GM08714 (cell line): ENCODE results near the gene ATP5F1D.
A peak's percentile ranks its signal among the peaks of the same experiment; 100 is the strongest.

Experiments
- H3K4me3 ChIP-seq: fragments of 200-500 bp; sonication (Bioruptor generic); 2 replicates; pipeline ENCODE4 v1.5.1; 2014; ENCODE audit warnings: mild to moderate bottlenecking, low read length, inconsistent platforms
- ZNF274 ChIP-seq: IDR thresholded peaks from 2 replicates; pipeline ENCODE4 v1.6.1; 2012; ENCODE audit warnings: mild to moderate bottlenecking, low read depth, low read length

ATP5F1D gene

DNA sequence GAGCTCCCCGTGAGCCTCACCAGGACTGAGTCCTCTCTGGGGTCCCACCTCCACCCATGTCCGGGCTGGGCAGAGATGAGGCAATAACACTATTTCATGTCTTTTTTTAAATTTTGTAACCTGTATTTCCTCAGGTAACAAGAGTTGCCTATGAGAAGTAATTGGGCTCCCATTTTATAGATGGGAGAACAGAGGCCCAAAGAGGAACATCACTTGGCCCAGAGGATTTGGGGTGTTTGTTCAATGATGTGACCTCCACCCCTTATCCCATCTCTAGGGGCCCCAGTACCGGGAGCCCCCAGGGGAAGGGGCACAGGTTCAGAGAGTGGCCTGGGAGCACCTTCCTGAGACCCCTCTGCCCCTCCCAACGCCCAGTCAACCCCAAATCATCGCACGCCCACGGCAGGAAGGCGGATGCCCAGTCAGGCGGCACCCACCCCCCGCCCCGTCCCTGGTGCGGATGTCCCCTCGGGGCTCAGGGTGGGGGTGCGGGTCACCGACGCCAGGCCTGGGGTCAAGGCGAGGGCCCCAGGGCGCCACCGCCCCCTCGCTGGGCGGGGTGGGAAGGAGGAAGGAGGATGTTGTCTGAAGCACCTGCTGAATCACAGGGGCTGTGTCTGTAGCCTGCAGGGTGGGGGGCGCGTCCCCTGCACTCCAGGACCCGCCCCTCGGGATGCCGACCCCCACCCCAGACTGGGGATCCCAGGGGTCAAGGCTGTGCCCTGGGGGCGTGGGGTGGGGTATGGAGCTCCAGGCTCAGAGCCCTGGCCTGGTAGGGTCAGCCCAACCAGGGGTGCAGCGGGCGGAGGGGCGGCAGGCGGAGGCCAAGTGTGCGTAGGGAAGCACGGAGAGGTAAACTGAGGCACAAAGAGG is 18.6 kb downstream of the ATP5F1D start:
- peak overlapping the region; percentile 25; the same call in 1 of the 2 replicates for H3K4me3 ChIP-seq
- TF ChIP-seq ZNF274: no peak

DNA sequence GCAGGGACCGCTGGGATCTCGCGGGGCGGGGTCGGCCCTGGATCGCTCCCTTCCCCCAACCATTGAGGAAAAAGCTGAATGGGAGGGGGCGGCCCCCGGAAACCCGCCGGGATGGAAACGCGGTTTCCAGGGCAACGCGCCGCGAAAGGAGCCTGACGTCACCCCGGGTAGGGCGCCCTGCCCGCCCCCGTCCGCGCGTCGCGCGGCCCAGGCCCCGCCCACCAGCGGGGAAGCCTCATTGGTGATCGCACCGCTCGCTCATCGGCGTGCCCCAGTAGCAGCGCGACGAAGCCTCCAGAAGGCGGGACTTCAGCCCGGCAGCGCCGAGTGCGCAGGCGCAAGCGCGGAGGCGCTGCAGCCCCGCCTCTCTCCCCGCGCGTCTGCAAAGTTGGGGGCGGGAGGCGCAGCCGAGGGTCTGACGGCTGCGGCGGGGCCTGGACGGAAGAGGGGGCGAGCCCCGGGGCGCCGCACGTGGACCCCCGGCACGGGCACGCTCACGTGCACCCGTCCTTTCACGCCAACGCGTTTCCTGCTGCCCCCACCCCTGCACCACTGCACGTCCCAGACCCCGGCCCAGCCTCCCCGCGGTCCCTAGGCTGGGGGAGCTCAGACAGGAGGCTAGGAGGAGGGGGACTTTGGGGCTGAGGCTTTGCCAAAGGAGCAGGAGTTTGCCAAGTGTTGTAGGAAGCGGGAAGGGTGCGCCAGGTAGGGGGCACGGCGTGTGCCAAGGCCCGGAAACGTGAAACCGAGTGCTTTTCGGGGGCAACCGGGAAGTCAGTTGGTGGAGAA is 19.4 kb downstream of the ATP5F1D start:
- TF ChIP-seq ZNF274: no peak
- peak overlapping the region; percentile 73; the same call in 1 of the 2 replicates for H3K4me3 ChIP-seq

DNA sequence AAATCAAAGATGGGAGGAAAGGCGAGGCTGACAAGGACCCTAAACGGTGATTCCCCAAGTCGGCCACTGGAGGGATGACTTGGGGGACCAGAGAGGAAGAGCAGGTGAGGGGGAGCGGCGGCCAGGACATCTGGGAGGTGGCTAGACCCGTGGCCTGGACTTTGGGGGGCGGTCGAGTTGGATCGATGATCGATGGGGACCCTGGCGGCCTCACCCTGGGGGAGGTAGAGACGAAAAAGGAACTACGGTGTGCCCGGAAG is 19.9 kb downstream of the ATP5F1D start:
- TF ChIP-seq ZNF274: no peak
- peak overlapping the region; percentile 73; the same call in 1 of the 2 replicates for H3K4me3 ChIP-seq

DNA sequence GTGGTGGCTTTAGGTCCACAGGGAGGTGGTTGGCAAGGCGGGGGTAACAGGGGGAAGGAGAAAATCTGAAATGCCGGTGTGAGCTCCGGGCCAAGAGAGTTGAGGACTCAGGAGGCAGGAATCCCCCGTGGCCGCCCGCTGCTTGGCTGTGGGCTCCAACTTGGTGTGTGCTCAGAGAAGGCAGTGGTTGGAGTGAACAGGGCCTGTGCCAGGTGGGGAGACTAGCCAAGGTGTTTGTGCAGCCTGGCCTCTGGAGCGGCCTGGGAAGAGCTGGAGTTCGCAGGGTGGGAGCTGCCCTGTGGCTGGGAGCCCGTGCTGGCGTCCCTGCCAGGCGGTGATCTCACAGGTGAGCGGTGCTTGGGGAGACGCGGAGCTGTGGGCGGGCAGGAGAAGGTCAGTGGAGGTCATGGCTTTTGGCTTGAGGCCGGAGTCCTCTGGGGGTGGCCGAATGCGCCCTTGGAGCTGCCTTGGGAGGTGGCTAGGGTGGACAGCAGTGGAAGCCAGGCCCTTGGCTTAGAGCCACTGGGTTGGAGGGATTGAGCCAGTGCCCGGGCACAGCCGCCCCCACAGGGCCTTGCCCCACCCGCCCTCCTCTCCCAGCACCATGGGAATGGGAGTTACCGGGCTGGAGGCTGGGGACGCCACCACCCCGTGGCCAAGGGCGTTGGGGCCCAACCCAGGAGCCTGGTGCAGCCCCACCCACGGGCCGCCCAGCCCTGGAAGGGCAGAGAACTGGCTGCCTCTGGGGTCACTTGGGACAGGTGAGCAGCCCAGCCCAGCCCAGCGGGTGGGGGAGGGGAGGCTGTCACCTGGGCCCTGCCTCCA is 20.5 kb downstream of the ATP5F1D start:
- H3K4me3 ChIP-seq: peak overlapping the region; percentile 73; the same call in 1 of the 2 replicates
- no peak for TF ChIP-seq ZNF274

DNA sequence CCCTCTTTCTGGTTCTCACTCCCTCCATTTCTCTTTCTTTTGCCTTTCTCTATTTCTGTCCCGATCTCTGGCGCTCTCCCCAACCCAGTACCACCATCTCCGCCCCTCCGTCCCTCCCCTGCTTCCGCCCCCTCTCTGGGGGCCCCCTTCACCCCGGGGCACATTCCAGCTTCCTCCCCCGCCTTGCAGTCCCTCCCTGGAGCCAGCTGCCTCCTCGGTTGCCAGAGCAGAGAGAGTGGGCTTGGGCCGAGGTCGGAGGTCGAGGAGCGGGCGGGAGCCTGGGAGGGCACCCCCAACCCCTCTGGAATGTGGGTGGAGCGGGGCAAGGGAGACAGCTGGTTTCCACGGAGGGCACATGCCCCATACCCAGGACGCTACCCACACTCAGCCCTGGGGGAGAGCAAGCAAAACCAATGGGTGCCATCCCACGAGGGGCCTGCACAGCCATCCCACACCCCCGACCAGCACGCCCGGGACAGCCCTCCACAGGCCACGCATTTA is 21.1 kb downstream of the ATP5F1D start:
- H3K4me3 ChIP-seq: peak overlapping the region; percentile 73; the same call in 1 of the 2 replicates

DNA sequence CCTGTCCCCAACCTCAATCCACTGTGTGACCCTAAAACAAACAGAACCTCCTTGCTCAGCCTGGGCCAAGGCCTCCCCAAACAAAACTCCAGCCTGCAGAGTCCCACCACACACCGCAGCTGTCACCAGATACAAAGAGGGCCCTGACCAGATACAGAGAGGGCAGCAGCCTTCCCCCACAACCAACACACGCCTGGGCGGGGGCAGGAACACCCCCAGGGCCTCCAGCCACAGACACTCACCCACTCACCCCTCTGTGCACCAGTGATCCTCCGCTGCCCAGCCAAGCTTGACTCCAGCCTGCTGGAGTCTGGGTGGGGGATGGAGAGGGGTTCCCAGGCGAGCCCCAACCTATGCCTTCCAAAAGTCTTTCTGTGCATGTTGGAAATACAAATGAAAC is 21.6 kb downstream of the ATP5F1D start:
- no peak for TF ChIP-seq ZNF274
- no peak overlapping the region for H3K4me3 ChIP-seq

More for the DNA sequence above, 21.1 kb downstream of the ATP5F1D start:
- no peak for TF ChIP-seq ZNF274

DNA sequence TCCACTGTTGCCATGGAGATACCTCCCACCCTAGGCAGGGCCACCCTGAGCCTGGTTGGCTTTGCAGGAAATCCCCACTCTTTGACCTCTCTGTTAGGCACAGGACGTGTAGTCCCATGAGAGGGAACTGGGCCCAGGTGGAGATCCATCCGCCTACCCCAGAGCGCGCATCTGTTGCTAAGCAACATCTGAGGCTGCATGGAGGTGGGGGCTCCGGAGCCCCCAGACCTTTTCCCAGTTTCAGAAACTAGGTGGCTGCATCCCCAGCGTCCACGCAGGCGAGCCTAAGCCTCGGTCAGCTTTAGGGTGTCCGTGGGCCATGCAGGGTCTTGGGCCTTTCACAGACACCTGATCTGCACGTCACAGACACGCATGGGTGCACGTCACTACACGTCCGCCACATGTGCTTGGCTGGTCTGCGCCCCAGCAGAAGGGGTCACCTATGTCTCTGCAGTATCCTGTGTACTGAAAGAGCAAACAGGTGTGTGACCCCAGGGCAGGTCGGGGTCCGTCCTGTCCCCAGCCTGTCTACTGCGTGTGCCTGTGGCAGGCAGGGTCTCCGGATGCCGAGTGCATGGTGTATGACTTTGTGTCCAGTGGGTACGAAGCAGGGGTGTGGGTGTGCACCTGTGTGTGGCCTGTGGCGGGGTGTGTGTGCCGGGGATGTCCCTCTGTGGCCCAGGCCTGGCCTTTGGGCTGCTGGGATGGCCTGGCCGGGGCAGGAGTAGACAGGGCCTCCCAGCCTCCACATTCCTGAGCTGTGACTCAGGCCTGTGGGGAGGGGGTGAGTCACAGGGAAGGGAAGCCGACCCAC is 23.5 kb downstream of the ATP5F1D start:
- TF ChIP-seq ZNF274: no peak
- no peak overlapping the region for H3K4me3 ChIP-seq

DNA sequence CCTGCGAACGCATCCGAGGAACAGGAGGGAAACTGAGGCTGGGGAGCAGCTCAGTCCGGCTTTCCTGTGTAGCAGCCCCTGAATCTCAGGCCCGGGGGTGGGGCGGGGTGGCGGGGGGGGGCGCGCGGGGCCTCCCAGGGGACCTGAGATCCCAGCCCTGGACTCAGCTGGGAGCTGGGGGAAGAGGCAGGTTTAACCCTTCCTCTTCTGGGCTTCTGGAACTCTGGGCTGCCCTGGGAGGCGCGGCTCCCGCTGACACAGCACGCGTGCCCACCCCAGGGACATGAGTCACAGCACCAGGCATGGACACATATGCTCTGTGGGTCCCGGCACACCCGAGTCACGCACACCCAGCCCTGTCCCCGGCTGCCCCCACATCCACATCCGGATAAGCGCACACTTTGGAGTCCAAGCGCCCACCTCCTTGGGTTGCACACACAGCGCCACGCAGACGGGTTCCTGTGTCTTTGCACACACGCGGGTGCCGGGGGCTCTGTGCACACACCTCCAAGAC is 24.1 kb downstream of the ATP5F1D start:
- no peak for TF ChIP-seq ZNF274
- peak overlapping the region; percentile 3; the same call in 1 of the 2 replicates for H3K4me3 ChIP-seq

DNA sequence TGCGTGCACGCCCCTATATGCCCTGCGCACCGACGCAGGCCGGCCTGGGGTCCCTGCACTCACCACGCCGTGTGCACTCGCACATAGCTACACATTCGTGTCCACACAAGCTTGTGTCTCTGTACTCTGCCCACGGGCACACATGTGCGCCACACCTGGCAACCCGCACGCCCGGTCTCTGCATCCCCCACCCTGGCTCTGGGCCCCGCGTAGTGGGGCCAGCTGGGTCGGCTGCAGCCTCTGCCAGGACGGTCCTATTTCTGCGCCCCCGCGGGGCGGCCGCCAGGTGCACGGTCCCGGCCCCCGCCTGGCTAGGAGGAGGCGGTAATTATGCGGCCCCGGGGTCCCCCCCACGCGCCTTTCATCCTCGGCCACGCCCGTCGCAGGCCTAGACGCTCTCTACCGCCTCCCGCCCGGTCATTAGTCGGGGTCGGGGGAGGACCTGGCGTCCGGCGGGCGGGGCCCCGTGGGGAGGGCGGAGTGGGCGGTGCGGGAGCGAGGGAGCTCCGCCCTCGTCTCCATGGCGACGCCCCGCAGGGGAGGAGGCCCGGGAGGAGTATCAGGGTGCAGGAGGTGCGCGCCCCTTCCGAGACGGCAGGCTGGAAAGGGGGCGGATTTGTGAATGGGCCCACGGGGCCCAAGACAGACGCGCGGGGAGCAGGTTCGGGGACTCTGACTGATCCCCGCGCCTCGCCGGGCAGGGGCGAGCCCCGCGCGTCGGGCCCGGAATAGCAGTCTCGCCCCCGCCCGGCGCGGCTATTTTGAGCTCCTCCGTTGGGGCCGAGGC is 24.8 kb downstream of the ATP5F1D start:
- peak overlapping the region; percentile 44; the same call in 1 of the 2 replicates for H3K4me3 ChIP-seq
- no peak for TF ChIP-seq ZNF274

DNA sequence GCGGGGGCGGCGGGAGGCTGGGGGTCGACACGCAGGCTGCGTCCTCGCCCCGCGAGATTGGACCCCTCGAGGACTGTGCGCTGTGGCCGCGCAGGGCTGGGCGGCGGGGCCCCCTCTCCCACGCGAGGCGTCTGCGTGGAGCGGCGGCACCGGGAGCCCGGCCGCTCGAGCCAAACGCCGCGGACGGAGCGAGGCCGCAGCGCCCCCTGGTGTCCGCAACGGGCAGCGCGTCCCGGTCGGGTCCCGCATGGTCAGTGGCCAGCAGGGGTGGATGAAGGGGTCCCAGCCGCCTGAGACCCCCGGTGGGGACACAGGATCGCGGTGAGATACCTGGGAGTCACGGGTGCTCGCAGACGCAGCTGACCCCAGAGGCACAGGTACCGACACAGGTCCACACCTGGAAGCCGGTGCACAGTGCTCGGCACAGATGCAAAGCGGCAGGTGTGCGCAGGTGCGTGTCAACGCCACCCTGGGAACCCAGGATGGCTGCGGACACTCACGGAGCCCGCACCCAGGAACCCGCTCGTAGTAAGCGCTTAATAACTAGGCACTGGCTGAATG is 25.4 kb downstream of the ATP5F1D start:
- peak overlapping the region; percentile 44; the same call in 1 of the 2 replicates for H3K4me3 ChIP-seq
- no peak for TF ChIP-seq ZNF274

DNA sequence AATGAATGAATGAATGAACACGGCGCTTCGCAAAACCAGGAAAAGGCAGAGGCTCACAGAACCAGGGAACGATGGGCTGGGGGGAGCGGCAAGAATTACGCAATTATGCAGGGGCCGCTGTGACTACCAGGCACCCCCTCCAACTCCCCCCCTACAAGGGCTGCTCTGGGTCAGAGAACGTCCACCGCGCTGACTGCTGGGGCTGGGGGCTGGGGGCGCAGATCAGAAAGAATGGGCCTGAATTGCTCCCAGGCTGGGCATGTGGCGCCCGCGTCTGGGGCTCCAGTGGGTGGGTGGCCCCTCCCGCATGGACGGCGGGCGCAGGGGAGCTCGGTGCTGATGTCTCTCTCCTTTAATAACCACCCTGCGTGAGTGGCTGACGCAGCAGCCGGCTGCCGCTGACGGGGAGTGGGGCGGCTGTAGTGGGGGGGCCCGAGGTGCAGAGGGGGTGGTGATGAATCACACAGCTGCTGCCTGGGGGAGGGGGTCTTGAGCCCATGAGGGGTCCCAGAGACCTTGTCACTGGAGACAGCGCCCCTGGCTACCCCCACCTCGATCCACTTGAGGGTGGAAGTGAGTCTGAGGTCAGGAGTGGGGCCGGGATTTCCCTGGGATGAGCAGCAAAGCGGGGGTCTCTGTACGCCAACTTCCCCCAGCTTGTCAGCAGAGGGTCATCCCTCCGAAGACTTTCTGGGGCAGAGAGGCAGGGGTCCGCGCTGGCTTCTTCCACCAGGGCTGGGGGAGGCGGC is 26.1 kb downstream of the ATP5F1D start:
- no peak for TF ChIP-seq ZNF274
- H3K4me3 ChIP-seq: no peak overlapping the region; the same call in 1 of the 2 replicates
